GM23248 (cell line): ENCODE results near the gene NT5DC3. TPM values are rescaled to one million over a fixed set of nuclear protein-coding genes. Genes with fewer than 3 reads are reported as not detected.
A peak's percentile ranks its signal among the peaks of the same experiment; 100 is the strongest.

Experiments
- DNase-seq: peaks from one replicate; pipeline ENCODE4 v3.0.0-alpha.2; 2015
- H2AFZ ChIP-seq: fragments of 200-600 bp; sonication (generic); 2 replicates; pipeline ENCODE4 v1.6.1; 2016; ENCODE audit warnings: antibody characterized with exemption
- H3F3A ChIP-seq: fragments of 200-600 bp; sonication (generic); 2 replicates; pipeline ENCODE4 v1.6.1; 2016; ENCODE audit warnings: mild to moderate bottlenecking, antibody characterized with exemption, mixed run types; ENCODE audit not compliant: insufficient read depth
- H3K27ac ChIP-seq: fragments of 200-600 bp; sonication (generic); 2 replicates; pipeline ENCODE4 v1.5.1; 2016; ENCODE audit warnings: mild to moderate bottlenecking
- H3K27me3 ChIP-seq: fragments of 200-600 bp; sonication (generic); replicated peaks from 2 replicates; pipeline ENCODE4 v1.6.1; 2016; ENCODE audit warnings: mild to moderate bottlenecking; ENCODE audit not compliant: insufficient read depth
- H3K36me3 ChIP-seq: fragments of 200-600 bp; sonication (generic); 2 replicates; pipeline ENCODE4 v1.6.1; 2016; ENCODE audit warnings: low read depth, mild to moderate bottlenecking
- H3K4me1 ChIP-seq: fragments of 200-600 bp; sonication (generic); 2 replicates; pipeline ENCODE4 v1.6.1; 2016; ENCODE audit warnings: mild to moderate bottlenecking; ENCODE audit not compliant: insufficient read depth
- H3K4me2 ChIP-seq: fragments of 200-600 bp; sonication (generic); one replicate; pipeline ENCODE4 v1.6.1; 2016; ENCODE audit warnings: mild to moderate bottlenecking; ENCODE audit not compliant: unreplicated experiment
- H3K4me3 ChIP-seq: fragments of 200-600 bp; sonication (generic); 2 replicates; pipeline ENCODE4 v1.5.1; 2016; ENCODE audit warnings: mild to moderate bottlenecking
- H3K79me2 ChIP-seq: fragments of 200-600 bp; sonication (generic); 2 replicates; pipeline ENCODE4 v1.6.1; 2016; ENCODE audit warnings: mild to moderate bottlenecking; ENCODE audit not compliant: insufficient read depth
- H3K9ac ChIP-seq: fragments of 200-600 bp; sonication (generic); 2 replicates; pipeline ENCODE4 v1.6.1; 2016; ENCODE audit warnings: mild to moderate bottlenecking
- H3K9me2 ChIP-seq: fragments of 200-600 bp; sonication (generic); 2 replicates; pipeline ENCODE4 v1.6.1; 2016; ENCODE audit warnings: mixed run types, mild to moderate bottlenecking, moderate library complexity; ENCODE audit not compliant: insufficient read depth
- H3K9me3 ChIP-seq: fragments of 200-600 bp; sonication (generic); one replicate; pipeline ENCODE4 v1.6.1; 2017; ENCODE audit warnings: low read depth
- H4K20me1 ChIP-seq: fragments of 200-600 bp; sonication (generic); 2 replicates; pipeline ENCODE4 v1.6.0; 2016; ENCODE audit not compliant: insufficient read depth
- EZH2 ChIP-seq: fragments of 200-600 bp; sonication (generic); IDR thresholded peaks from 2 replicates; pipeline ENCODE4 v1.6.1; 2018; ENCODE audit warnings: antibody characterized with exemption, mild to moderate bottlenecking; ENCODE audit not compliant: insufficient read depth, poor library complexity, severe bottlenecking
- EZH2phosphoT487 ChIP-seq: fragments of 200-600 bp; sonication (generic); IDR thresholded peaks from 2 replicates; pipeline ENCODE4 v1.6.1; 2018; ENCODE audit warnings: antibody characterized with exemption, moderate library complexity, mild to moderate bottlenecking, low read depth; ENCODE audit not compliant: insufficient read depth
- whole genome bisulfite sequencing, 2 experiments: methylation state at CpG; one replicate each; pipeline ENCODE4 v1.1.6; 2015 to 2017; ENCODE audit warnings: low lambda C conversion rate in 2 of 2, low coverage in 1 of 2; ENCODE audit errors: missing lambda C conversion rate in 2 of 2; 5-methylcytosine and 5-hydroxymethylcytosine counted together
- in situ Hi-C: fragments of 300-500 bp; cut with MboI; formaldehyde crosslinking; loops from 2 replicates; pipeline ENCODE4 v1.15.0; 2020
- polyA plus RNA-seq: library from polyadenylated mRNA; unstranded; fragments of >200 nt; fragmentation: Nextera tagmentation; extraction: Ambion mirVana; gene quantifications from 2 replicates; pipeline ENCODE4 v1.2.1, GENCODE V29; 2016
- total RNA-seq: library from RNA; depleted of rRNA; stranded (reverse); fragments of >200 nt; shearing (Covaris generic); gene quantifications from 2 replicates; pipeline ENCODE4 v1.2.3, GENCODE V29; 2014

The NT5DC3 gene
- total and polyA plus RNA-seq, 2 experiments from 2014 or later: 3.4 to 5.2 TPM

DNA sequence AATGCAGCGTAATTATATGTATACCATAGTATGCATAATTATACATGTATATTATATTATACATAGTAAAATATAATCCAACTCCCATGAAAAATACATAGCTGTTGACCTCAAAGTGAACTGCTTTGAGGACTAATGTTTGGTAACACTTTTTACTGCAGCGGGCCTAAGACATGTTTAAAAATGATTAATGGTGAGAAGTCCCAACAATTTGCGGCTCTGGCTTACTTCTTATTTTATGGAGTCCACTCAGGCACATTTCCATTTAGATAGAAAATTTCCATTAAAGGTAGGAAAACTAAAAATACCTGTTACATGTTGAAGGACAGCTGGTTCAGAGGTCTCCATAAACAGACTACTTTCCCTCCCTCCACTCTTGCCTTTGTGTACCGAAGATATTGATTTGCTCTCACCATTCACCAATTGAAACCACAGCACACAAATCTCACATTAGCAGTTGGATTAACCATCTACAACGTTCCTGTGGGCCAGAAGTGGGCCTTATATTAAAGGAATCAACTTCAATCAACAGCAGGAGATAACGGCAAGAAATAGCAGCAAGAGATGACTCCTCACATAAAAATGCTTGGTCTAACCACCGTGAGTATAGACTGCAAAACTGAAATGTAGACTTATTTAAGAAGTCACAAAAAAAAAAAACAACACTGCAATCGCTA lies 14.1 kb upstream of the NT5DC3 start:
- Histone ChIP-seq H3K27me3 (no peaks in the 10 kb centered on the region), H3K4me1 (peaks cover 14% of the 10 kb centered on the region), H3K9me3 (no peaks in the 10 kb centered on the region), H3F3A (peaks cover 8% of the 10 kb centered on the region; the same call in 1 of the 2 replicates), H3K27ac (no peak overlapping the region), H3K9me2 (no peaks in the 10 kb centered on the region), H2AFZ (no peak overlapping the region), H4K20me1 (no peaks in the 10 kb centered on the region), H3K4me3 (no peak overlapping the region), H3K36me3 (no peaks in the 10 kb centered on the region), H3K9ac (no peak overlapping the region), H3K4me2 (no peak overlapping the region), H3K79me2 (no peaks in the 10 kb centered on the region)
- in situ Hi-C loops: no loop called here
- 75 to 81% methylated on average over 8 of the region's 8 CpGs for WGBS, 2 experiments
- peak; percentile 27 for DNase-seq
- TF ChIP-seq EZH2phosphoT487 (no peak), EZH2 (no peak)

DNA sequence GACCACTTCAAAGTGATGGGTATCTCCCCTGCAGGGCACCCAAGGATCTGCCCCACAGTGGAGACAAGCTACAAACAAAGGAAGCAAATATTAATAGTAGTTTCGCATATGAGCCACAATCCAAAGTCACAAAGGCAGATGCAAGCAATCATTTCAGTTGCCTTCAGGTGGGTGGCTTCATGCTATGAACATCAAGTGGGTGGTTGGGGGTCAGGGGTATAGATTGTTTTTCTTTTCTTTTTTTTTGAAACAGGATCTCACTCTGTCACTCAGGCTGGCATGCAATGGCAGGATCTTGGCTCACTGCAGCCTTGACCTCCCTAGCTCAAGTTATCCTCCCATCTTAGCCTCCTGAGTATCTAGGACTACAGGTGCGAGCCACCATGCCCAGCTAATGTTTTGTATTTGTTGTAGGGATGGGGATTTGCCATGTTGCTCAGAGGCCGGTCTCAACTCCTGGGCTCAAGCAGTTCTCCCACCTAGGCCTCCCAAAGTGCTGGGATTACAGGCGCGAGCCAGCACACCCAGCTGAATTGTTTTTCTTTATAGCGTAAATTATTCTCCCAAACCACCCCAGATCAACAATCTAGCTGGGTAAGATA lies 13.4 kb upstream of the NT5DC3 start:
- no peaks in the 10 kb centered on the region for H3K27me3 ChIP-seq
- H3K27ac ChIP-seq: no peak overlapping the region
- H2AFZ ChIP-seq: no peak overlapping the region
- no peaks in the 10 kb centered on the region for H4K20me1 ChIP-seq
- in situ Hi-C loops: no loop called here
- peaks cover 3% of the 10 kb centered on the region; the same call in 1 of the 2 replicates for H3F3A ChIP-seq
- H3K79me2 ChIP-seq: no peaks in the 10 kb centered on the region
- H3K36me3 ChIP-seq: no peaks in the 10 kb centered on the region
- no peaks in the 10 kb centered on the region for H3K9me2 ChIP-seq
- TF ChIP-seq EZH2phosphoT487 (no peak), EZH2 (no peak)
- 86 to 91% methylated on average over 6 of the region's 6 CpGs for WGBS, 2 experiments
- H3K4me1 ChIP-seq: peaks cover 10% of the 10 kb centered on the region
- H3K4me2 ChIP-seq: no peak overlapping the region
- H3K4me3 ChIP-seq: no peak overlapping the region
- no peaks in the 10 kb centered on the region for H3K9me3 ChIP-seq
- H3K9ac ChIP-seq: no peak overlapping the region
- DNase-seq: no peak

DNA sequence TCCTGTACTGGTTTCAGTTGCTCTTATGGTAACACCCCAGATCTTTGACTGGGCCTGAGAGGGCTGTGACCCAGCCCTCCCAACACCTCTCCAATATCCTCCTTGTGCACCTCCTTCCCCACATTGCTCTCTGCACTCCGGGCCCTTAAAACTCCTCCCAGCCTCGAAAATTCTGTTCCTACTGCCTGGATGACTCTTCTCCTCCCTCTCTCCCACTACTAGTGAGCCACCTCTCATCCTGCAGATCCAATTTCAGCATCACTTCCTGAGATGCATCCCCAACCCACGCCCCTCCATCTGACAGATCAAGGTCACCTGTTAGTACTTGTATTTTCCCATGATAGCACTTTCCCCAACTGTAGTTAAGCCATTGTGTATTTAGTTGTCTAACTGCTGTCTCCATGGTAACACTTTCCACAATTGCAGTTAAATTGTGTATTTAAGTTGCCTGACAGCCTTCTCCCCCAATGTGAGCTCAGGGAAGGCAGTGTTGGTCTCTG lies 11.5 kb upstream of the NT5DC3 start:
- no peaks in the 10 kb centered on the region for H3F3A ChIP-seq
- no peak overlapping the region for H2AFZ ChIP-seq
- 41 to 56% methylated on average over 3 of the region's 3 CpGs for whole genome bisulfite sequencing, 2 experiments
- in situ Hi-C loops: no loop called here
- peak; percentile 30 for DNase-seq
- H3K27ac ChIP-seq: no peak overlapping the region
- H3K4me3 ChIP-seq: no peak overlapping the region
- no peaks in the 10 kb centered on the region for H3K79me2 ChIP-seq
- H3K27me3 ChIP-seq: no peaks in the 10 kb centered on the region
- no peak overlapping the region for H3K9ac ChIP-seq
- H4K20me1 ChIP-seq: no peaks in the 10 kb centered on the region
- H3K9me3 ChIP-seq: no peaks in the 10 kb centered on the region
- H3K4me2 ChIP-seq: no peak overlapping the region
- no peaks in the 10 kb centered on the region for H3K9me2 ChIP-seq
- H3K4me1 ChIP-seq: no peaks in the 10 kb centered on the region
- H3K36me3 ChIP-seq: no peaks in the 10 kb centered on the region
- TF ChIP-seq EZH2phosphoT487 (no peak), EZH2 (no peak)

DNA sequence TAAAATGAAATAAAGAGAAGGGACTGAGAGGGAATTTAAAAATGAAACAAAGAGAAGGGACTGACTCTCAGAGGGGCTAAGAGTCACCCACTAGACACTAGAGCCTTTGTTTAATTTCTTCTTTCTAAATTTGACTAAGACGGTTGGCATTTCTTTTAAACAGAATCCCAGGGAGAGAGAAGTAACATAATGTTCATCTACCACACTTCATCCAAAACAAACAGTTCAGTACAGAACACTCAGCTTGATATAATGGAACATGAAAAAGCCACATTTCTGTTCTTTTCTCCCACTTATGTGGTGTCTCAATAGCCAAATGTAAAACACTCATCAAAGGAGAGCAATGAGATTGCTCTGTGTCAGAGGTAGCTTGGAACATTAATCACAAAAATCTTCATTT lies 10.1 kb upstream of the NT5DC3 start:
- no peak overlapping the region for H3K9ac ChIP-seq

More for the DNA sequence above, 10.1 kb upstream of the NT5DC3 start:
- no peak for TF ChIP-seq EZH2
- no peak for TF ChIP-seq EZH2phosphoT487
- H3K79me2 ChIP-seq: no peaks in the 10 kb centered on the region
- WGBS, 2 experiments: 94 to 96% methylated on average over 1 of the region's 1 CpG
- H3K9me3 ChIP-seq: no peaks in the 10 kb centered on the region
- no peaks in the 10 kb centered on the region for H4K20me1 ChIP-seq
- no peak overlapping the region for H3K4me2 ChIP-seq
- H3F3A ChIP-seq: no peaks in the 10 kb centered on the region
- H2AFZ ChIP-seq: no peak overlapping the region
- no peak overlapping the region for H3K4me3 ChIP-seq
- no peaks in the 10 kb centered on the region for H3K9me2 ChIP-seq
- in situ Hi-C loops: no loop called here
- H3K4me1 ChIP-seq: no peaks in the 10 kb centered on the region
- peak; percentile 21 for DNase-seq
- no peak overlapping the region for H3K27ac ChIP-seq
- H3K27me3 ChIP-seq: no peaks in the 10 kb centered on the region
- H3K36me3 ChIP-seq: no peaks in the 10 kb centered on the region
